ENCODE data around the gene MARVELD3.

Gene MARVELD3

GRCh38 chr16:71625113-71625850 is 702 bp upstream of the MARVELD3 start:
- no peak for DNase-seq

GRCh38 chr16:71626858-71627213 is 852 bp downstream of the MARVELD3 start:
- no peak for DNase-seq

- DNase-seq: no peak
These were observed 1.8 kb downstream of the MARVELD3 start for GRCh38 chr16:71627731-71628181.

- no peak for DNase-seq
These were observed 2.8 kb downstream of the MARVELD3 start for GRCh38 chr16:71628810-71629209.

GRCh38 chr16:71629278-71630016 is 3.5 kb downstream of the MARVELD3 start:
- no peak for DNase-seq

- DNase-seq: no peak
These were observed 4.8 kb downstream of the MARVELD3 start for GRCh38 chr16:71630808-71631207.

- no peak for DNase-seq
These were observed 5.8 kb downstream of the MARVELD3 start for GRCh38 chr16:71631776-71632175.

- DNase-seq: no peak
These were observed 9.6 kb downstream of the MARVELD3 start for GRCh38 chr16:71635632-71636031.

- DNase-seq: no peak
These were observed 11.4 kb downstream of the MARVELD3 start for GRCh38 chr16:71637398-71637797.

- peak in 1 of 2 experiments; percentile 49 for DNase-seq
These were observed 19.5 kb downstream of the MARVELD3 start for GRCh38 chr16:71645450-71645849.

GRCh38 chr16:71647391-71647790 is 21.4 kb downstream of the MARVELD3 start:
- no peak for DNase-seq

GRCh38 chr16:71648162-71648561 is 22.2 kb downstream of the MARVELD3 start:
- DNase-seq: no peak

- no peak for DNase-seq
These were observed 22.9 kb downstream of the MARVELD3 start for GRCh38 chr16:71648921-71649320.

- DNase-seq: no peak
These were observed 23.7 kb downstream of the MARVELD3 start for GRCh38 chr16:71649704-71650103.

- DNase-seq: no peak
These were observed 32.8 kb downstream of the MARVELD3 start for GRCh38 chr16:71658771-71659170.

GRCh38 chr16:71659471-71659870 is 33.5 kb downstream of the MARVELD3 start:
- no peak for DNase-seq

- DNase-seq: no peak
These were observed 40.3 kb downstream of the MARVELD3 start for GRCh38 chr16:71666264-71666663.

- DNase-seq: no peak
These were observed 41.1 kb downstream of the MARVELD3 start for GRCh38 chr16:71666928-71667707.

- no peak for DNase-seq
These were observed 44.0 kb downstream of the MARVELD3 start for GRCh38 chr16:71669926-71670536.

GRCh38 chr16:71670537-71670936 is 44.6 kb downstream of the MARVELD3 start:
- no peak for DNase-seq

GRCh38 chr16:71671165-71671564 is 45.2 kb downstream of the MARVELD3 start:
- no peak for DNase-seq

- DNase-seq: no peak
These were observed 46.1 kb downstream of the MARVELD3 start for GRCh38 chr16:71672125-71672524.

Data from SW 1271 (cell line).